GM18519 (cell line): ENCODE results near the gene APBA1.

Experiments
- ATAC-seq: cut with Tn5 transposase; IDR thresholded peaks from one replicate; pipeline ENCODE4 v1.9.1; 2021; ENCODE audit warnings: mild to moderate bottlenecking, moderate library complexity; ENCODE audit not compliant: unreplicated experiment, low FRiP score

APBA1 gene

DNA sequence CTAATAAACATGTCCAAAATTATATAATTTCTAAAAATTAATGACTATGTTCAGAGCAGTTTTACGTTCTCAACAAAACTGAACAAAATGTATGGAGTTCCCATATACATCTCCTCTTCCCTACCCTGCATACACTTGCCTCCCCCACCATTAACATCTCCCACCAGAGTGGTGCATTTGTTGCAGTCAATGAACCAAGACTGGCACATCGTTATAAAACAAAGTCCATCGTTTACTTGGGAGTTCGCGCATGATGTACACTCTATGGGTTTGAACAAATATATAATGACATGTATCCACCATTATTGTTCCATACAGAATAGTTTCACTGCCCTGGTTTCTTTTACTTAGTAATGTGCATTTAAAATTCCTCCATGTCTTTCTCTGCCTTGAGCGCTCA, 130.1 kb downstream of the APBA1 start:
- ATAC-seq = no peak

DNA sequence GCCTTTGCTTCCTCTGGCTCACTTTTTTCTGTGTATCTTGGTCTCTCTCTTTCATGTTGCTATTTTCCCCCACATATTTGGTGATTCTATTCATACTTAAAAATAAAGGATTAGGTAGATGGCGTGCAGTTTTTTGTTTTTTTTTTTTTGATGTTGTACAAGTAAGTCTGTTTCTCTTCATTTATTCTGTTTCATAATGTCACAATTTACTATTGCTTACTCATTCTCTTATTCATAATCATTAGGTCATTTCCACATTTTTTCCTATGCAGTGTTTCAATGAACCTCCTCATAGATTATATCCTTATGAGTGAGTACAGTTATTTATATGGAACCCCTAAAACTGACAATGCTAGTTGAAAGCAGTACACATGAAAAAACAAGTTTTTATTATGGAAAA, 136.3 kb downstream of the APBA1 start:
- no peak for ATAC-seq

DNA sequence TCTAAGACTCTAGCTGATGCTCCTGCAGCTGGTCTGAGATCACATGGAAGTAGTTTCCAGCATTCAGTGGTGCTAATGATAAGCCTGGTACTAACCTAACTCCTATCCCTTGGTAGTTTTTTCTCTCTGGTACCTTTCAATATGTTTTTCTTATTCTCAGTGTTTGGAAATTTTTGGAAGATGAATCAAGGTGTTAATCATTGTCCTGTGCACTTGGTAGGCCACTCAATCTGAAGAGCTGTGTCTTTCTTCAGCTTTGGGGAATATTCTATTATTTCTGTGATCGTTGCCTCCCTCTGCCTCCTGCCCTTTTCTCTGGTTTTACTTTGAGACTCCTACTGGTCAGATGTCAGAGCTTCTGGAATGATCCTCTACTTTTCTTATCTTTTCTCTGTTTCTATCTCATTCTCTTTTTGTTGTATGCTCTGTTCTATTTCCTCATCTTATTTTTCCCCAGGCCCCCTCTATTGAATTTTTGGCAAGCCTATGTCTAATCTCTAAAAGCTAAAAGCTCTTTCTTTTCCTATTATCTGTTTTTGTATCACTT, 136.8 kb downstream of the APBA1 start:
- ATAC-seq = no peak

- ATAC-seq = no peak
These were observed 139.8 kb downstream of the APBA1 start for GRCh38 chr9:69532396-69532795.

GRCh38 chr9:69527454-69527853, 144.7 kb downstream of the APBA1 start:
- no peak for ATAC-seq

- no peak for ATAC-seq
These were observed 145.5 kb downstream of the APBA1 start for GRCh38 chr9:69526699-69527098.

GRCh38 chr9:69519470-69520240, 152.5 kb downstream of the APBA1 start:
- ATAC-seq = no peak

DNA sequence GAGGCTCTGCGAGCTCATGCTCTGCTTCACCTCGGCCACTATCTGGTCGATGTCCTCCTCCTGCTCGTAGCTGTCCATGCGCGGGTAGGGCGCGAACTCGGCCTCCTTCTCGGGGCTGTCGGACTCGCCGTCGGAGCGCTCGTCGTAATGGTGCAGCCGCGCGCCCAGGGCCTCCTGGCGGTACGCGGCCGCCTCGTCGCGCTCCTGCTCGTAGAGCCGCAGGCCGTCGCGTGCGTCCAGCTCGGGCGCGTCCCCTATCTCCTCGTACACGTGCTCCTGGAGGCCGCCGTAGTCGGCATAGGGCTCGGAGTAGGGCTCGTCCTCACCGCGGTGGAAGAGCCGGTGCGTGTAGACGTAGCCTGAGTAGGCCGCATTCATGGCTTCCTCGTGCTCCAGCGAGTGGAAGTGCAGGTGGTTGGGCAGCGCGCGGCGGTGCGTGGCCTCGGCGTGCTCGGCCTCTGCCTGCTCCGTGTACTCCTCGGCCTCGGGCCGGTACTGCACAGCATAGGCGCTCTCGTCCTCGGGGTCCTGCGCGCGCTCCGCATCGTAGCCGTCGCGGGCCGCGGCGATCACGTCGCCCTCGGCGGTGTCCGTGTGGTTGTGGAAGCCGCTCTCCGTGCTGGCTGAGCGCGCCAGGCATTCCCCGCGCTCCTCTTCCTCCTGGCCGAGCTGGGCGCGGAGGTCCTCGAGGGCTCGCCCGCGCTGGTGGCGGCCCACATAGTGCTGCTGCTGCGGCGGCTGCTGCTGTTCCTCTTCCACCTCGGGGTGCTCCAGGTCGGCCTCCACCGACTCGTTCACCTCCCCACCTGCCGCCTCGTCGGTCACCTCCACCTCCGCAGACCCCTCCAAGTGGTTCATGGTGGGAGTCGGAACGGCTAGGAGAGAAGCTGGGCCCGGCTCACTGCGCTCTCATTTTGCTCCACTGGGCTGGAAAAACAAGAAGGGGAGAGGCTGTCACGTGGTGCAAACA, 155.5 kb downstream of the APBA1 start:
- ATAC-seq = no peak

DNA sequence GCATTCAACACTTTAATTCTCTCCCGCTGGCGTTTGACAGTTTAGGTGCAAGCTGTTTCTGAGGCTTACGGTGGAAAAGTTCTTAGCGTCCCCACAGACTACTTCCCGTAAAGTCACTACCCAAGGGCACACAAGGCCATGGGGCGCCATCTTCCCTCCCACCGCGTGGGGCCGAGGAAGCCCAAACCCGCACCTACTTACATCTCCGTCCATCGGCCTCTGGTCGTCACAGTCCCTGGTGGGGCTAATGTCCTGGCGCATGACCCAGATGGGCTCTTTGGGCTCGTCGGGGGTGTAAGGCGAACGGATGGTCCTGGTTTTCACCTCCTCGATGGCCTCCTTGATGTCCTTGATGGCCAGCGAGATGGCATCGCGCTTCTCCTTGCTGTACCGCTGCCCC, 156.4 kb downstream of the APBA1 start:
- ATAC-seq = no peak

DNA sequence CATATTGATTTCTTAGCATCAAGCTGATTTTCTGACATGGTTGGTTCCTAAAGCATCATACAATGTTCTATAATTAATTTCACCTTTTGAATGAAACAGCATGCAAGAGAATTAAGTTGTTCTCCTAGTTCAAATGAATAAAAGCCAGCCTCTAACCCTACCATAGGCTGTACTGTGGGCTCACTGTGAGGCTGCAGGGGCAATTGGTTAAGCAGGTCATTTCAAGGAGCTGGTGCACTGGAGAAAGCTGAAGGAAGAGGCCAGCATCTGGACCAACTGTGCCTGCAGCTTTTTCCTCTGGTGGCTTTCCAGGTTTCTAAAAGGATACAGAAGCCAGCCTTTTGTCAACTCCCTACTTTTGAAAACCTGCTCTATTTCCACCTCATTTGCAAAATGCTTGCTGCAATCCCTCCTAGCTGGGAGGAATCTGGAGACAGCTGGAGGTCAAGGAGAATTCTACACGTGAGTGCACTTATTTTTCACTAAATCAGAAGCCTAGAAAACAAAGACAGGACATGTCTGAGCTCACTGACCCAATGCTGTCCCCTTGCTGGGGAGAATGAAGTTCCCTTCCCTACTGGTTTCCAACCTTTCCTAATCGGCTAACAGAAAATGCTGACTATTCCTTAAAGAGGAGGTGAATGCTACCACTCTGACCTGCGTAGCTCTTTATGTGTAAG, 158.9 kb downstream of the APBA1 start:
- no peak for ATAC-seq

DNA sequence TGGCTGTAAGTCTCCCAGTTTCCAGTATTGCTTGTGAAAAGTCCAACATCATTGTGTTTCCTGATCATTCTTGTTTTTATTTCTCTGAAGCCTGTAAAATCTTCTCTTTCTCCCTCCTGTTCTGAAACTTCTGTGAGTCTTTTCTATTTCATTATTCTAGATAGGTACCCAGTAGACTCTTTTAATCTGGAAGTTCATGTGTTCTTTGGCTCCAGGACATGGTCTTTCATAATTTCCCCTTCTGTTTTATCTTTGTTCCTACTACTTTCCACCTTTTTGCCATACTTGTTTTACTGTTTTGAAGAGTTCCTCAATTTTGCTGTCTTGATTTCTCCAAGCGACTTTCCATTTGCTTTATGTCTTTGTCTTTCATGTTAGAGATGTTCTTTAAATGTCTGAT, 168.1 kb downstream of the APBA1 start:
- ATAC-seq = no peak

- ATAC-seq = no peak
These were observed 169.4 kb downstream of the APBA1 start for GRCh38 chr9:69502671-69503301.

DNA sequence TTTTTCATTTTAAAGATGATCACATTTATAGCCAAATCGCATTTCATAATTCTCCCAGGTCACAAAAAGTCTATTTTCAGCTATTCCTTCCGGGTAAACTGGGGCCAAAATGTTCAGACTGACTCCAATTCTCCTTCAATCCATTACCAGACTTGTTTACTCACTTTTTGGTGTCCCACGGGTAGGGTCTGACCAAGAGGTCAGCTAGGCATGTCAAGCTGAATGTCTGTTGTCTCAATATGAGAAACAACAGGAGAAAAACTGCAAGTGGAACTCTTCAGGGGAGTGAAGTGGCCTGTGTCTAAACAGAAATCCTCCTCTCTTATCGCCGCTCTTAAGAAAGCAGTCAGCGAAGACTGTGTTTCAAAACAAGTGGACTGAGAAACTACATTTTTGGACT, 171.3 kb downstream of the APBA1 start:
- no peak for ATAC-seq

- ATAC-seq = no peak
These were observed 172.2 kb downstream of the APBA1 start for GRCh38 chr9:69499959-69500358.

GRCh38 chr9:69499407-69499806, 172.8 kb downstream of the APBA1 start:
- no peak for ATAC-seq

DNA sequence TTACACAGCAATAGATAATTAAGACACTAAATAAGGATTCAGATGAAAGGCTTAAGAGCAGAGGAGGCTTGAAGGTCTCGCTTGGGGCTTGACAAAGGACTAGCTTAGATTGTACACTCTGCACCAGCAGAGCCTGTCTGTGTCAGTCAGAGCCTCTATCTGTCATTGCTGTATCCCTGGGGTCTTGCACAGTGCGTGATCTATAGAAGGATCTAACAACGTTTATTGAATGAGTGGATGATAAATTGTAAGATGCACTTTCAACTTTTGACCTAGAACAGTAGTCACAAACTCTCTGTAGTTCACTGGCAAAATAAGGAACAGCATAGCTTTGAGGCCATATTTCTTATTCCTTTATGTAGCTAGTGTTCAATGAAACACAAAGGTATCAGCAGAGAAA, 173.7 kb downstream of the APBA1 start:
- ATAC-seq = no peak

DNA sequence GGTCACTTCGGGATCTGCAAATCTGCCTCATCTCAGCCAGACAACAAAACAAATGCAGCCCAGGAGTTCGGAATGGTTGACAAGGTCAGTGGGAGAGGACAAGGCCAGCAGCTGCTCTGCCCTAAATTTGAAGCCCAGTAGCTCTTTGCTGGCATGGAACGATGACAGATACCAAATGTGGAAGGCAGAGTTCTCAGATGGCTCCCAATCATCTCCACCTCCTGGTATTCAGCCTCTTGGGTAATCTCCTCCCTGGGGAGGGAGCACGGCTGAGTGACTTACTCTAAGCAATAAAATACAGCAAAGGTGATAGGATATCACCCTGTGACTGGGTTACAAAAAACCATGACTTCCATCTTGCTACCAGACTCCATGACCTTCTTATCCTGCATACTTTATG, 174.4 kb downstream of the APBA1 start:
- ATAC-seq = no peak

GRCh38 chr9:69496846-69497450, 175.2 kb downstream of the APBA1 start:
- no peak for ATAC-seq

DNA sequence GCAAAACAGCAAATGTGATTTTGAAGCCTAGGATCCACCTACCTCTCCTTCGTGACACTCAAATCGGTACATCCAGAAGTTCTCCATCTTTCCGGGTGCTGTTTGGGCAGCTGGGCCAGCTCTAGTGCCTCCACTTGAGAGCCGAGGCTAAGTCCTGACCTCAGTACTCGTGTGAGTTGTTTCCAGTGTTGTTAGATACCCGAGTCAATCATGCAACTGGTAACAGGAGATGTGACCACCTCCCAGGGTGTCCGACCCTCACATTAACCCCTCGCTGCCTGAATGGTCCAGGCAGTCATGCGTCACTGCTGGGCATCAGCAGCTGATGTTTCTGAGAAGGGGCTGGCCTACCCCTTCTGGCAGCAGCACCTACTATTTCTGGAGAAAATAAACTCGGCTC, 176.9 kb downstream of the APBA1 start:
- ATAC-seq = no peak

- ATAC-seq = no peak
These were observed 177.4 kb downstream of the APBA1 start for GRCh38 chr9:69494763-69495162.
